Hematopoietic multipotent progenitor cell treated with erythropoietin and hydrocortisone succinate and interleukin-3 and kit ligand, for 15 days (in vitro differentiated cells): ENCODE data around the gene REC8.
"Not testable (repeated sequence)": the region's sequence is repeated elsewhere in the genome, so short reads cannot be mapped to it uniquely, and the experiment has no call there.

Experiments used
- DNase-seq: peaks from one replicate; pipeline ENCODE4 v3.0.0-alpha.2; 2015; ENCODE audit warnings: low spot score

The REC8 gene

GRCh38 chr14:24204163-24205146 is 32.6 kb downstream of the REC8 start:
- no peak for DNase-seq

GRCh38 chr14:24206260-24207103 is 34.6 kb downstream of the REC8 start:
- DNase-seq, result no peak

GRCh38 chr14:24207104-24207551 is 35.2 kb downstream of the REC8 start:
- DNase-seq, result no peak

- DNase-seq, result no peak
Measured at GRCh38 chr14:24207625-24208024, 35.7 kb downstream of the REC8 start.

- DNase-seq, result no peak
Measured at GRCh38 chr14:24211311-24211710, 39.4 kb downstream of the REC8 start.

GRCh38 chr14:24212924-24213865 is 41.3 kb downstream of the REC8 start, which contains the start of gene CHMP4A:
CHMP4A (minus strand) TSS chr14:24213488; CDS start chr14:24213439, 49 bp downstream.
- DNase-seq, result peak; percentile 88

GRCh38 chr14:24213866-24214662 is 42.2 kb downstream of the REC8 start:
- DNase-seq, result no peak

GRCh38 chr14:24215495-24216344 is 43.8 kb downstream of the REC8 start, which contains the start of gene MDP1:
MDP1 (minus strand) TSS chr14:24216066; CDS start chr14:24215955, 111 bp downstream.
- DNase-seq, result peak; percentile 90

GRCh38 chr14:24216345-24216699 is 44.4 kb downstream of the REC8 start:
- no peak for DNase-seq

GRCh38 chr14:24216876-24217275 is 45.0 kb downstream of the REC8 start:
- not testable (repeated sequence) for DNase-seq

GRCh38 chr14:24219080-24219479 is 47.2 kb downstream of the REC8 start:
- no peak for DNase-seq

- no peak for DNase-seq
Measured at GRCh38 chr14:24219521-24219920, 47.6 kb downstream of the REC8 start.

- not testable (repeated sequence) for DNase-seq
Measured at GRCh38 chr14:24222987-24223386, 51.1 kb downstream of the REC8 start.

GRCh38 chr14:24224618-24225071 is 52.8 kb downstream of the REC8 start:
- DNase-seq, result no peak

- DNase-seq, result no peak
Measured at GRCh38 chr14:24226473-24226872, 54.6 kb downstream of the REC8 start.

- no peak for DNase-seq
Measured at GRCh38 chr14:24228902-24229301, 57.0 kb downstream of the REC8 start.
